GM12873 (cell line): Measurements from ENCODE around the gene SRSF12.

Experiments
- TF ChIP-seq, protein P1 (sequence below): IDR thresholded peaks from 2 replicates; pipeline ENCODE4 v1.5.1; 2012; ENCODE audit warnings: low read depth, mild to moderate bottlenecking, moderate library complexity, low read length, control low read depth; ENCODE audit not compliant: insufficient read depth; ENCODE audit errors: missing control alignments

The SRSF12 gene

DNA sequence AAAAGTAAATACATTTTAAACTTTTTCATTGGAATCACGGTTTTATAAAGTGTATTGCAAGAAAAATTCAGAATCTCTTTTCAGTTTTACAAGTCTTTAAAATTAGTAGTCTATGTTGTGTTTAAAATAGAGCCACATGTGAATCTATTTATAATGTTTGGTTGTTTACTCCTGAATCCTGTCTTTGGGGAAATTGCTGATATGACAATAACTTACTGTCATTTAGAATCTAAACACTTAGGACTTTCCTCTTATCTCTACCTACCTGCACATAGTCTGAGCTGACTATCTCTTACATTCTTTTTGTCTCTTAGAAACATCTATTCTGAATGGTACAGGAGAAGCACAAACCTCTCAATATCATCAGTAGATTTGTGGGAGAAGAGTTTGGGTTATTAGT, 4.1 kb upstream of the SRSF12 start:
- TF ChIP-seq, protein P1, sequence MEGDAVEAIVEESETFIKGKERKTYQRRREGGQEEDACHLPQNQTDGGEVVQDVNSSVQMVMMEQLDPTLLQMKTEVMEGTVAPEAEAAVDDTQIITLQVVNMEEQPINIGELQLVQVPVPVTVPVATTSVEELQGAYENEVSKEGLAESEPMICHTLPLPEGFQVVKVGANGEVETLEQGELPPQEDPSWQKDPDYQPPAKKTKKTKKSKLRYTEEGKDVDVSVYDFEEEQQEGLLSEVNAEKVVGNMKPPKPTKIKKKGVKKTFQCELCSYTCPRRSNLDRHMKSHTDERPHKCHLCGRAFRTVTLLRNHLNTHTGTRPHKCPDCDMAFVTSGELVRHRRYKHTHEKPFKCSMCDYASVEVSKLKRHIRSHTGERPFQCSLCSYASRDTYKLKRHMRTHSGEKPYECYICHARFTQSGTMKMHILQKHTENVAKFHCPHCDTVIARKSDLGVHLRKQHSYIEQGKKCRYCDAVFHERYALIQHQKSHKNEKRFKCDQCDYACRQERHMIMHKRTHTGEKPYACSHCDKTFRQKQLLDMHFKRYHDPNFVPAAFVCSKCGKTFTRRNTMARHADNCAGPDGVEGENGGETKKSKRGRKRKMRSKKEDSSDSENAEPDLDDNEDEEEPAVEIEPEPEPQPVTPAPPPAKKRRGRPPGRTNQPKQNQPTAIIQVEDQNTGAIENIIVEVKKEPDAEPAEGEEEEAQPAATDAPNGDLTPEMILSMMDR: no peak

- TF ChIP-seq, protein P1: no peak
Observed at GRCh38 chr6:89120371-89120770, 2.5 kb upstream of the SRSF12 start.

GRCh38 chr6:89118931-89119330, 1.1 kb upstream of the SRSF12 start:
- TF ChIP-seq, protein P1: no peak

DNA sequence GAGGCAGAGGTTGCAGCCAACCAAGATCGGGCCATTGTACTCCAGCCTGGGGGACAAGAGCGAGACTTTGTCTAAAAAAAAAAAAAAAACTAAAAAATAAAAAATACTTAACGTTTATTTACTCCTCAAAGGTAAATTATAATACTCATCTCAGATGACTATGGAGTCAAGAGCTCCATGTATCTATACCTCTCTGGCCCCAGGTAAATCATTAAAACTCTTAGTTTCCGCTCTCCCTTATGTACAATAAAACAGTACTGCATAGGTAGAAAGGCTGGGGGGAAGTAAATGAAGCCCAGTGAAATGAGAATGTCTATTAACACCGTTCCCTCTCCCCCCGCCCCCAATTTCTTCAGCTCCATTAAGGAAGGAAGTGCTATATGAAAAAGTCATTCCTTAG, 1.2 kb downstream of the SRSF12 start:
- TF ChIP-seq, protein P1: no peak

DNA sequence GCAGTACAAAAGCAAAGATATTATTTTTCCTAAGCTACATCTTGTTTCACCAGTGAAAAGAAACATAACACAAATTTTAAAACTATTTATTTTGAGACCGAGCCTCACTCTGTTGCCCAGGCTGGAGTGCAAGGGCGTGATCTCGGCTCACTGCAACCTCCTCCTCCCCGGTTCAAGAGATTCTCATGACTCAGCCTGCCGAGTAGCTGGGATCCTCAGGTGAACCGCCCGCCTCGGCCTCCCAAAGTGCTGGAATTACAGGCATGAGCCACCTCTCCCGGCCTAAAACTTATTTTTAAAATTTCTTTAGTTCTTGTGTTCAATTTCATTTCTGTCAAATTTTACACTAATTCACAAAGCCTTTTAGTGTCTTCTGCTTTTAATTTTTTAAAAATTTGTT, 5.9 kb downstream of the SRSF12 start:
- TF ChIP-seq, protein P1: no peak

DNA sequence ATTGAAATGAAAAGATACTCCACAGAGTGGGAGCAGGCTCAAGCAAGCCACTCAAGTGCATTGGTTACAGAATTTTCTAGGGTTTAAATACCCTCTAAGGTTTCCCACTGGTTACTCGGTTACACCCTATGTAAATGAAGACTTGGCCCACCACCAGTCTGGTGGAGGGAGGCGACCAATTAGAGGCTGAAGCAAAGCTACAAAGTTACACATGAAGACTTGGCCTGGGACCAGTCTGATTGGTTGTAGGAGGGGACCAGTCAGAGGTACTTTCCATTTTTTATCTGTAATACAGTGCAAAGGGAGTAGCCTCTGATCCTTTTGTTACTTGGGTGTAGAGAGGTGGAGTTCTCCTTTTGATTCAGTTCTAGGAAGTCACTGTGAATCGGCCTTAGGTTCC, 7.6 kb downstream of the SRSF12 start:
- TF ChIP-seq, protein P1: no peak

- TF ChIP-seq, protein P1: no peak
Observed at GRCh38 chr6:89100114-89100513, 17.8 kb downstream of the SRSF12 start.
